Keratinocyte (primary cell): ENCODE data around the gene ANKMY2. TPM values are rescaled to one million over a fixed set of nuclear protein-coding genes. Genes with fewer than 3 reads are reported as not detected.

Experiments
- DNase-seq: peaks from one replicate; pipeline ENCODE4 v3.0.0-alpha.2; 2011; ENCODE audit warnings: low read depth, missing footprints, low spot score
- FAIRE-seq: peaks from 2 replicates; lab custom pipeline; 2011; peaks lifted over from hg19 to GRCh38; lab: Jason Lieb, UNC
- H2AFZ ChIP-seq: 2 replicates; pipeline ENCODE4 v1.6.0; 2012; ENCODE audit warnings: low read length, control low read depth, inconsistent platforms; ENCODE audit not compliant: control insufficient read depth
- H3K27ac ChIP-seq: 2 replicates; pipeline ENCODE4 v1.5.1; 2011; ENCODE audit warnings: low read length; ENCODE audit not compliant: control insufficient read depth, insufficient read depth
- H3K27me3 ChIP-seq: 3 replicates; pipeline ENCODE4 v1.6.0; 2011; ENCODE audit warnings: low read length; ENCODE audit not compliant: control insufficient read depth, insufficient read depth; ENCODE audit errors: extremely low read depth
- H3K36me3 ChIP-seq, 2 experiments: 2 replicates in 1 of 2; 3 replicates in 1 of 2; pipeline ENCODE4 v1.5.1; 2011; ENCODE audit warnings: low read length in 2 of 2, mild to moderate bottlenecking in 1 of 2; ENCODE audit not compliant: control insufficient read depth in 2 of 2, insufficient read depth in 2 of 2; ENCODE audit errors: extremely low read depth in 1 of 2
- H3K4me1 ChIP-seq: 3 replicates; pipeline ENCODE4 v1.5.1; 2011; ENCODE audit warnings: low read length; ENCODE audit not compliant: control insufficient read depth, insufficient read depth; ENCODE audit errors: extremely low read depth
- H3K4me2 ChIP-seq: 3 replicates; pipeline ENCODE4 v1.6.0; 2011; ENCODE audit warnings: low read depth, low read length; ENCODE audit not compliant: control insufficient read depth, insufficient read depth; ENCODE audit errors: extremely low read depth
- H3K4me3 ChIP-seq, 3 experiments: fragments of 200-600 bp in 1 of 3; sonication (generic) in 1 of 3; 2 replicates in 2 of 3; 3 replicates in 1 of 3; pipeline ENCODE4 v1.5.1; 2011 to 2016; ENCODE audit warnings: low read length in 3 of 3, mild to moderate bottlenecking in 3 of 3, control low read depth in 2 of 3, inconsistent platforms in 1 of 3, low read depth in 1 of 3, mixed read lengths in 1 of 3, mixed run types in 1 of 3, moderate library complexity in 1 of 3; ENCODE audit not compliant: control insufficient read depth in 2 of 3, insufficient read depth in 2 of 3; ENCODE audit errors: extremely low read depth in 1 of 3
- H3K79me2 ChIP-seq: 2 replicates; pipeline ENCODE4 v1.6.0; 2012; ENCODE audit warnings: low read length; ENCODE audit not compliant: control insufficient read depth, insufficient read depth
- H3K9ac ChIP-seq: 3 replicates; pipeline ENCODE4 v1.6.0; 2011; ENCODE audit warnings: low read length; ENCODE audit not compliant: control insufficient read depth, insufficient read depth; ENCODE audit errors: extremely low read depth
- H3K9me1 ChIP-seq: 3 replicates; pipeline ENCODE4 v1.6.0; 2011; ENCODE audit warnings: low read length; ENCODE audit not compliant: control insufficient read depth, insufficient read depth; ENCODE audit errors: extremely low read depth
- H3K9me3 ChIP-seq: 2 replicates; pipeline ENCODE4 v1.5.1; 2012; ENCODE audit warnings: low read depth, low read length; ENCODE audit not compliant: control insufficient read depth
- H4K20me1 ChIP-seq: 3 replicates; pipeline ENCODE4 v1.6.0; 2011; ENCODE audit warnings: low read length; ENCODE audit not compliant: control insufficient read depth, insufficient read depth; ENCODE audit errors: extremely low read depth
- CTCF ChIP-seq, 3 experiments: IDR thresholded peaks in 1 of 3; conservative IDR thresholded peaks in 1 of 3; optimal IDR thresholded peaks in 1 of 3; 2 replicates in 2 of 3; 3 replicates in 1 of 3; pipeline versions ENCODE3 to v1.5.1; 2011; ENCODE audit warnings: low read length in 3 of 3, mild to moderate bottlenecking in 3 of 3, moderate library complexity in 2 of 3, control low read depth in 1 of 3, inconsistent platforms in 1 of 3; ENCODE audit not compliant: insufficient read depth in 2 of 3; ENCODE audit errors: extremely low read depth in 1 of 3
- EZH2 ChIP-seq: IDR thresholded peaks from one replicate; pipeline ENCODE4 v1.6.1; 2012; ENCODE audit warnings: inconsistent platforms, mild to moderate bottlenecking, low read length, moderate library complexity
- dilution Hi-C: fragments of 300-500 bp; cut with MboI; formaldehyde crosslinking; loops from one replicate; pipeline ENCODE4 v1.7.0; 2020; ENCODE audit warnings: low sequenced_read_pairs; ENCODE audit not compliant: extremely low pct_ligation_motif_present
- polyA plus RNA-seq, 5 experiments: library from polyadenylated mRNA; depleted of rRNA in 3 of 5; stranded (reverse) in 3 of 5; stranded (forward) in 1 of 5; unstranded in 1 of 5; fragments of >200 nt; gene quantifications; 1 replicate in 1 of 5; 2 replicates in 3 of 5; 3 replicates in 1 of 5; pipeline versions ENCODE4 v1.2.1 to v1.2.3, GENCODE V29; 2011 to 2012; ENCODE audit warnings: missing spikeins in 2 of 5, low read depth in 1 of 5, low replicate concordance in 1 of 5

ANKMY2 gene
- polyA plus RNA-seq, 1 donor (not counting 4 experiments of a cell fraction or from before 2014, with no cell fraction given), result 13.3 TPM

GRCh38 chr7:16668978-16669377 is 23.4 kb upstream of the ANKMY2 start:
- no peaks in the 10 kb centered on the region for H3K27me3 ChIP-seq
- peaks cover 3% of the 10 kb centered on the region for H4K20me1 ChIP-seq
- peaks cover 31% of the 10 kb centered on the region for H3K4me1 ChIP-seq
- peaks cover 4 to 12% of the 10 kb centered on the region in 2 experiments for H3K36me3 ChIP-seq
- H3K27ac ChIP-seq, result peak overlapping the region; percentile 75
- peaks cover 52% of the 10 kb centered on the region for H3K79me2 ChIP-seq
- dilution Hi-C loops, result no loop called here
- H3K4me3 ChIP-seq, result no peak overlapping the region
- H3K9me3 ChIP-seq, result no peaks in the 10 kb centered on the region
- TF ChIP-seq EZH2, result no peak
- no peak for TF ChIP-seq CTCF (optimal IDR thresholded peaks at IDR 0.05 in 1 of 3, IDR thresholded peaks at IDR 0.05 in 1 of 3, conservative IDR thresholded peaks at IDR 0.05 in 1 of 3; ENCODE audit: extremely low read depth in 1 of 3, insufficient read depth in 2 of 3, low read length in 3 of 3)
- H3K4me2 ChIP-seq, result no peak overlapping the region
- no peak for FAIRE-seq
- no peak overlapping the region for H2AFZ ChIP-seq
- no peak overlapping the region for H3K9ac ChIP-seq
- no peaks in the 10 kb centered on the region for H3K9me1 ChIP-seq
- DNase-seq, result no peak

GRCh38 chr7:16668049-16668858 is 22.7 kb upstream of the ANKMY2 start:
- dilution Hi-C loops, result no loop called here
- peak; percentile 98 for FAIRE-seq
- H3K9ac ChIP-seq, result peak overlapping the region; percentile 58

More at GRCh38 chr7:16668049-16668858, 22.7 kb upstream of the ANKMY2 start:
- H3K79me2 ChIP-seq, result peaks cover 55% of the 10 kb centered on the region
- peaks cover 4 to 13% of the 10 kb centered on the region in 2 experiments for H3K36me3 ChIP-seq
- peaks cover 3% of the 10 kb centered on the region for H4K20me1 ChIP-seq
- H3K4me2 ChIP-seq, result peak overlapping the region; percentile 68
- no peak overlapping the region for H2AFZ ChIP-seq
- H3K4me1 ChIP-seq, result peaks cover 31% of the 10 kb centered on the region
- H3K4me3 ChIP-seq, result peak overlapping the region in 1 of 3 experiments; percentile 5
- H3K9me1 ChIP-seq, result no peaks in the 10 kb centered on the region
- TF ChIP-seq CTCF (optimal IDR thresholded peaks at IDR 0.05 in 1 of 3, IDR thresholded peaks at IDR 0.05 in 1 of 3, conservative IDR thresholded peaks at IDR 0.05 in 1 of 3; ENCODE audit: extremely low read depth in 1 of 3, insufficient read depth in 2 of 3, low read length in 3 of 3), result peak; percentile 21 to 32 (median 22)
- no peak for TF ChIP-seq EZH2
- H3K27ac ChIP-seq, result peak overlapping the region; percentile 75
- H3K27me3 ChIP-seq, result no peaks in the 10 kb centered on the region
- DNase-seq, result peak; percentile 70
- H3K9me3 ChIP-seq, result no peaks in the 10 kb centered on the region
